HG02678 (cell line): Measurements from ENCODE around the gene NBDY.
"Not testable (repeated sequence)": the region's sequence is repeated elsewhere in the genome, so short reads cannot be mapped to it uniquely, and the experiment has no call there.

Experiments
- ATAC-seq: cut with Tn5 transposase; IDR thresholded peaks from one replicate; pipeline ENCODE4 v1.9.1; 2021; ENCODE audit warnings: mild to moderate bottlenecking, moderate library complexity; ENCODE audit not compliant: unreplicated experiment

The NBDY gene

DNA sequence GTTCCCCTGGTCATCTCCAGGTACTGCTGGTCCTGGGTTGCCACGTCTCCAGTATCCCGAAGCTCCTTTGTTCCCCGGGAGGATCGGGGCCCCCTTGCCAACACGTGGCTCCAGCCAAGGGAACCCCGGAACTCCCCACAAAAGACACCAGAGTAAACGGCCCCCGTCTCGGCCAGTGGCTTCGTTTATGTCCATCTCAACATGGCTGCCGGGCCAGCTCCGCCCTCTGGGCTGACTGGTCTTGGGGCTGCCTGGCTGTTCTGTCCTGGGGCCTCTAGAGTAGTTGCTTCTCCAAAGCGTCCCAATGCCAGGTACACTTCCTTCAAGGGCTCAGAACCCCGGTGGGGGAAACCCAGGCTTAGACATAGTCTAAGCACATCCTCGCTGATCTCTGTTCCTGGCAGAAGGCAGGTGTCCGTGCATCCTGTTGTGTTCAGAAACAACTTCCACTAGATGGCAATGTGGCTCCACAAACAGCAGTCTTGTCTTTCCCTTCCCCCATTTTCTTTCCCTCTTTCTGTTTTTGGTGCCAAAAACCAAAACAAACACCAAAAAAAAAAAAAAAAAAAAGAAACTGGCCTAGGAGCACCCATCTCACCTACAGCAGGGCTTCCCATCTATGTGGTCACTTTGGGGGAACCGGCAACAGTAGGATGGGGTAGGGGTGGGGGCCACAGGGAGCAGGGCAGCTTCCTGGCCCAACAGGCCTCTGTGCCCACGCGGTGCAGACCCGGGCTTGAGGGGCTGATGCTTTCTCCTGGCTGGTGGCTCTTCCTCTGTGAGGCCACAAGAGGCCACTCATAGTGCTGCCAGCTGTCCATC lies 35.3 kb downstream of the NBDY start:
- ATAC-seq, result peak; percentile 60

GRCh38 chrX:56764975-56765791 lies 36.1 kb downstream of the NBDY start:
- ATAC-seq, result peak; percentile 44

- ATAC-seq, result no peak
These were observed 36.9 kb downstream of the NBDY start for GRCh38 chrX:56765811-56766553.

DNA sequence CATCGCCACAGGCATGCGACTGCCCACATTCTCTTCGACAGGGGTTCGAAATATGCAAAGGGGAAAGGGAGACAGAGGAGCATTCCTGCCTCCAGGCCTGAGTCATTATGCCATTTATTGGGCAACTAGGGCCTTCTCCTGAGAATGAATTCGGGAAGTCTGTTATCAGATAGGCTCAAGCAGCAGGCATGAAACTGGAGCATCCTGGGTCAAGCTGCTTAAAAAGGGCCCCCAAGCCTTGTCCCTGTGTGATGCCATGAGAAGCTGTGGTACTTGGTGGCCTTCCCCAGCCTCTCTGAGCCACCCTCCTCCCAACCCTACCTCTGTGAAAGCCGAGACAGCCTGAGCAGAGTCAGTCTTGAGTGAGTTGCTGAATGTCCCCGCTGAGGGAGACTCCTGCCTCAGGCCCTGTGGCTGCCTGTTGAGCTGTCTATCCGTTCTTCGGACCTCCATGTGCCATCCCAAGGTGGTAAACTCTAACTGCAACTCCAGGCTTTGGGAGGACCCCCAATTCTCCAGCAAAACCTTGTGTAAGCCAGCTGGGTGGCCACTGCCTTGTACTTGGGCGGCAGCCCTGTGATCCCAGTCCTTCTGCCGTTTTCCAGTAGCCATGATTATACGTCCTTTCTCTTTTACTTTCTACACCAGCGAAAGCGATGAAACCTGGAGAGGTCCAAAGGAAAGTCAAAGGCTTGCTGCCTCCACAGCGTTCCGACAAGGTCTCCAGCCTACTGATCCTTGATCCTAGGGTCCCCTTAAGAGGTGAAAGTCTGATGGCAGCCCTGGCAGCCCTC lies 37.7 kb downstream of the NBDY start:
- ATAC-seq, result no peak

- ATAC-seq, result not testable (repeated sequence)
These were observed 38.5 kb downstream of the NBDY start for GRCh38 chrX:56767348-56768119.

DNA sequence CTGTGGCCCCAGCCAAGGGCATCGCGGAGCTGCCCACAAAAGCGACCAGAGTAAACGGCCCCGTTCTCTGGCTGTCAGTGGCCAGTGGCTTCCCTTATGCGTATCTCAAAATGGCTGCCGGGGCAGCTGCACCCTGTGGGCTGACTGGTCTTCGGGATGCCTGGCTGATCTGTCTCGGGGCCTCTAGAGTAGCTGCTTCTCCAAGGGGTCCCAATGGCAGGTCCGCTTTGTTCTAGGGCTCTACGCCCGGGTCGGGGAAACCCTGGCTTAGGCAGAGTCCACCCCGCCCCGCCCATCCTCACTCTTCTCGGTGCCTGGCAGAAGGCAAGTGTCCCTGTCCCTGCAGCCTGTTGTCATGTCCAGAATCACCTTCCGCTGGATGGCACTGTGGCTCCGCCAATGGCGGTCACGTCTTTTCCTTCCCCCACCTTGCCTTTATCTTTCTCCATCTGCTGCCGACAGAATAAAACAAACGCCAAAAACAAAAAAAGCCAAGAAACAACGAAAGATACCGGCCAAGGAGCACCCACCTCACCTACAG lies 39.1 kb downstream of the NBDY start:
- not testable (repeated sequence) for ATAC-seq

GRCh38 chrX:56772675-56773521 lies 43.9 kb downstream of the NBDY start:
- not testable (repeated sequence) for ATAC-seq

DNA sequence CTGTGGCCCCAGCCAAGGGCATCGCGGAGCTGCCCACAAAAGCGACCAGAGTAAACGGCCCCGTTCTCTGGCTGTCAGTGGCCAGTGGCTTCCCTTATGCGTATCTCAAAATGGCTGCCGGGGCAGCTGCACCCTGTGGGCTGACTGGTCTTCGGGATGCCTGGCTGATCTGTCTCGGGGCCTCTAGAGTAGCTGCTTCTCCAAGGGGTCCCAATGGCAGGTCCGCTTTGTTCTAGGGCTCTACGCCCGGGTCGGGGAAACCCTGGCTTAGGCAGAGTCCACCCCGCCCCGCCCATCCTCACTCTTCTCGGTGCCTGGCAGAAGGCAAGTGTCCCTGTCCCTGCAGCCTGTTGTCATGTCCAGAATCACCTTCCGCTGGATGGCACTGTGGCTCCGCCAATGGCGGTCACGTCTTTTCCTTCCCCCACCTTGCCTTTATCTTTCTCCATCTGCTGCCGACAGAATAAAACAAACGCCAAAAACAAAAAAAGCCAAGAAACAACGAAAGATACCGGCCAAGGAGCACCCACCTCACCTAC lies 44.5 kb downstream of the NBDY start:
- ATAC-seq, result not testable (repeated sequence)

- not testable (repeated sequence) for ATAC-seq
These were observed 49.3 kb downstream of the NBDY start for GRCh38 chrX:56778099-56778923.

DNA sequence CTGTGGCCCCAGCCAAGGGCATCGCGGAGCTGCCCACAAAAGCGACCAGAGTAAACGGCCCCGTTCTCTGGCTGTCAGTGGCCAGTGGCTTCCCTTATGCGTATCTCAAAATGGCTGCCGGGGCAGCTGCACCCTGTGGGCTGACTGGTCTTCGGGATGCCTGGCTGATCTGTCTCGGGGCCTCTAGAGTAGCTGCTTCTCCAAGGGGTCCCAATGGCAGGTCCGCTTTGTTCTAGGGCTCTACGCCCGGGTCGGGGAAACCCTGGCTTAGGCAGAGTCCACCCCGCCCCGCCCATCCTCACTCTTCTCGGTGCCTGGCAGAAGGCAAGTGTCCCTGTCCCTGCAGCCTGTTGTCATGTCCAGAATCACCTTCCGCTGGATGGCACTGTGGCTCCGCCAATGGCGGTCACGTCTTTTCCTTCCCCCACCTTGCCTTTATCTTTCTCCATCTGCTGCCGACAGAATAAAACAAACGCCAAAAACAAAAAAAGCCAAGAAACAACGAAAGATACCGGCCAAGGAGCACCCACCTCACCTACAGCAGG lies 50.0 kb downstream of the NBDY start:
- ATAC-seq, result not testable (repeated sequence)

DNA sequence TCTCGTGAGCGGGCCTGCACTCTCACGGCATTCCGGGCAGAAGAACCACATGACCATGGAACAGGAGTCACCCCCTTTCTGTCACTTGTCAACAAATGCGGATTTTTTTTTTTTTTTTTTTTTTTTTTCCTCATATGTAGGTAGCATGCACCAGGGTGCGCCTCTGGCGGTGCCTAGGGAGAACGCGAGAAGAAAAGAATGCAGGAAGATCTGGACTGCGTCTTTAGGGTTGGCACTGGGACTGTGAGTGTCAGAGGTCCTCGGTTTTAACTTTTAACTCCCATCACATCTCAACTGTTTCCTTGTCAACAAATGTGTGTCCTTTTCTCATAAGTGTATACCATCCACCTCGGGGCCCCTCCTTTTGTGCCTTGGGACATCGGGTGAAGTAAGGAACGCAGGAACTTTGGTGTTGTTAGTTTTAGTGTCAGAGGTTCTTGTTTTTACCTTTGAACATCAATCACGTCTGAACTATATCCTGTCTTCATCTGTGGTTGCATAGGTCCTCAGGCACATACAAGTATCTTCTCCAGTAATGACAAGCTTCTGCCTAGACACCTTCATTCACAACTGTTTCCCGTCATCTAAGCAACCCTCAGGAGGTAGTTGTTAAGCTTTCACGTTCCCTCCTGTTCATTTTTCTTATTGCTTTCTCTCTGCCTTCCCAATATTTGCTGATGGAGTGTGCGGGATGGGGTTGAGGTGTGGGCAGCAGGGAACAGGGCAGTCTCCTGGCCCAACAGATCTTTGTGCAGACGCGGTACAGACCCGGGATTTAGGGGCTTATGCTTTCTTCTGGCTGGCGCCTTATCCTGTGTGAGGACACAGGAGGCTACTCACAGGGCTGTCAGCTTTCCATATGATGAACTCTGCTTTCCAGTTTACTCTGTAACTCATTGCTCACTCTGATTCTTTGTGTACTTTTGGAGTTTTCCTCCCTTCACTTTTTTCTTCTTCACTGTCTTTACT lies 51.9 kb downstream of the NBDY start:
- ATAC-seq, result not testable (repeated sequence)

GRCh38 chrX:56782352-56782751 lies 53.3 kb downstream of the NBDY start:
- ATAC-seq, result no peak

DNA sequence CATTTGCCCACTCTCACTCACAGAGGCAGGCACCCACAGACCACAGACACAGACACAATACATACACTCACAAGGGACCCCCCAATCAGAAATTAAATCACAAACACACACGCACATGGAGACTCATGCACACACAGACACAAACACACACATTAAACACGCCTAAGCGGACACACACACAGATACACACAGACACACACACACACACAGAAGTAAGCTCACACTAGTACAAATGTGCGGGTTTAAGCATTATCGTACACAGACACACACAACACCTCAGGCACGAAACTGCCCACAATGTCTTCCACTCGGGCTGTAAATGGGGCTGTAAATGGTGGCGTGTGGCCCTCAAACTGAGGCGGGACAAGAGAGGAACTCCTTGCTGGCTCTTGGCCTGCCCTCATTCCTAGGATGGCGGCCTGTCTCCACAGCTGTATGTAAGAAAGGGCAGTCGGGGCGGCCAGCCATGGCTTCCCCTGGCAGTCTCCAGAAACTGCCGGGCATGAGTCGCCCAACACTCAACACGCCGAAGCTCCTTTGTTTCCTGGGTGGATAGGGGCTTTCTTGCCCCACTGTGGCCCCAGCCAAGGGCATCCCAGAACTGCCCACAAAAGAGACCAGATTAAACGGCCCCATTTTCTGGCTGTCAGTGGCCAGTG lies 53.9 kb downstream of the NBDY start:
- ATAC-seq, result no peak

GRCh38 chrX:56783450-56783831 lies 54.4 kb downstream of the NBDY start:
- no peak for ATAC-seq

DNA sequence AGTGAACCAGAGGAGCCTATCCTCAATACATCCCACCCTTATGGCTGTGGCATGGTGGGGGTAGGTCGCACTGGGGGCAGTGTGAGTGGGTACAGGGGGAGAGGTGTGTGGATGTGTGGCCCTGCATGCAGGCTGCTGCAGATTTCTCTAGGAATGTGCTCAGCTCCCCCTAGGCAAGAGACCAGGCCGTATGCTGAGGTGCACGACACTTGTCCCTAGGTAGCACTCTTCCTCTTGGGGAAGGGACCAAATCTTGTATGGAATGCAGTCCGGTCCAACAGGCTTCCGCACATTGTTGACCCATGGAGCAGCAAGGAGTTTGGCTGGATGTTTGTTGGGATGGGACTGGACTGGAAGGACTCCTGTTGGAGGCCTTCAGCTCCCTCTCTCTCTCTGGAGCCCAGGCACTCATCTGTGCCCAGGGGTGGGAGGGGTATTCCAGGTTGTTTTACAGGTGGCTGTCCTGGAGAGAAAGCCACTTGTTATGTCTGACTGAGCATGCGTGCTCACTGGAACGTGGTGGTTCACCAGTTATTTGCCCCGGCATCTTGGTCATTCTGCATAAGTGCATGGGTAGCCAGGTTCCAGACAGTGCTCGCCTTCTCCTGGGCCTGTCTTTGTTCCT lies 55.1 kb downstream of the NBDY start:
- no peak for ATAC-seq
